Heart right ventricle (tissue), 16 donors: Measurements from ENCODE around the gene SLC2A5. TPM values are rescaled to one million over a fixed set of nuclear protein-coding genes. Genes with fewer than 3 reads are reported as not detected.
A peak's percentile ranks its signal among the peaks of the same experiment; 100 is the strongest.

ENCODE experiments used
- ATAC-seq, 8 donors: fragments of 200-7000 bp; cut with Tn5 transposase; one replicate each; pipeline ENCODE4 v1.9.1; 2020; ENCODE audit warnings: mild to moderate bottlenecking in 8 of 8, moderate library complexity in 8 of 8, moderate number of reproducible peaks in 1 of 8
- DNase-seq, 2 donors: peaks; one replicate each; pipeline ENCODE4 v3.0.0-alpha.2; 2020
- H3K27ac ChIP-seq, 10 donors: fragments of 200-600 bp; sonication (generic) in 2 of 10; one replicate each; pipeline versions ENCODE4 v1.5.0 to v1.8.0; 2020 to 2022; ENCODE audit warnings: mild to moderate bottlenecking in 3 of 10
- H3K27me3 ChIP-seq, 7 donors: fragments of 200-600 bp; one replicate each; pipeline ENCODE4 v1.8.0; 2021 to 2022; ENCODE audit warnings: mild to moderate bottlenecking in 2 of 7
- H3K36me3 ChIP-seq, 9 donors: fragments of 200-600 bp; sonication (generic) in 1 of 9; one replicate each; pipeline versions ENCODE4 v1.5.0 to v1.8.0; 2020 to 2022; ENCODE audit warnings: mild to moderate bottlenecking in 2 of 9
- H3K4me1 ChIP-seq, 9 donors: fragments of 200-600 bp; sonication (generic) in 1 of 9; one replicate each; pipeline versions ENCODE4 v1.5.0 to v1.8.0; 2020 to 2022; ENCODE audit warnings: mild to moderate bottlenecking in 4 of 9
- H3K4me3 ChIP-seq, 10 donors: fragments of 200-600 bp; sonication (generic) in 2 of 10; one replicate each; pipeline versions ENCODE4 v1.5.0 to v1.8.0; 2020 to 2022; ENCODE audit warnings: mild to moderate bottlenecking in 7 of 10, moderate library complexity in 2 of 10
- H3K9me3 ChIP-seq, 11 donors: fragments of 200-600 bp in 10 of 11; sonication (generic) in 2 of 11; one replicate each; pipeline versions ENCODE4 v1.5.0 to v1.8.0; 2013 to 2022; ENCODE audit warnings: mild to moderate bottlenecking in 2 of 11, control low read depth in 1 of 11, moderate library complexity in 1 of 11
- CTCF ChIP-seq, 9 donors: fragments of 200-600 bp; sonication (generic) in 2 of 9; IDR thresholded peaks; one replicate each; pipeline versions ENCODE4 v1.5.0 to v1.8.0; 2021 to 2022; ENCODE audit warnings: antibody characterized with exemption in 9 of 9, mild to moderate bottlenecking in 5 of 9, moderate library complexity in 1 of 9
- WGBS, 2 donors: extraction: QIAGEN DNeasy Blood & Tissue Kit; methylation state at CpG; one replicate each; pipeline ENCODE4 v1.1.7; 2013; ENCODE audit warnings: inconsistent platforms in 1 of 2; 5-methylcytosine and 5-hydroxymethylcytosine counted together
- intact Hi-C, 10 donors: fragments of 100-400 bp; cut with DNase I; formaldehyde crosslinking; loops; one replicate each; pipeline versions ENCODE4 v1.11.1 to v1.14.2; 2022
- polyA plus RNA-seq, 2 donors: library from polyadenylated mRNA; stranded (reverse); fragments of 200-250 nt; gene quantifications; one replicate each; pipeline ENCODE4 v1.2.3, GENCODE V29; 2013
- total RNA-seq, 10 donors: library from RNA; stranded (reverse); fragmentation: NEBNext Ultra II Directional in 3 of 10; extraction: Animal tissue kit (Norgen Biotek cat#: 25700) in 3 of 10; gene quantifications; one replicate each; pipeline versions ENCODE4 v1.2.1 to v1.2.4, GENCODE V29; 2021 to 2023
- donor health status: Arrhythmogenic right ventricular cardiomyopathy.
- donor health status: ischemic (EF 13 %, LVEDD 7.1; RV severe dilation, severe dysfunction).
- donor health status: healthy with polysubstance abuse.
- donor health status: DM: no; HTN: yes; CAD: no.
- donor health status: DM: no; HTN: no; CAD: no.
- donor health status: ischemic (EF 25% LVEDD 6.9; RV normal size, moderate dysfunction).
- donor health status: ischemic (EF 25% LVEDD 5.7; RV mildly dilated, moderate dysfunction).
- donor health status: healthy.
- donor health status: DM: yes; HTN: yes; CAD: no.
- donor health status: Ischemic cardiomyopathy.
- donor health status: ischemic (EF 35%, LVEDD 5.7; RV mildly dilated, moderate dysfunction).
- donor health status: nonischemic (EF 11% LVEDD 7.7; RV severe dilation, severe dysfunction).
- donor health status: DM: yes; HTN: yes; CAD: no.
- donor health status: PGD.
- donor health status: ischemic (EF 29% LVEDD 5.4; RV normal size, mild dysfunction).
- donor health status: nonischemic (EF 23%, LVEDD 6.1; RV moderate dilation, normal function).

Gene SLC2A5
- total and polyA plus RNA-seq, 12 donors, result 0.39 to 15.6 (median 3.8) TPM

DNA sequence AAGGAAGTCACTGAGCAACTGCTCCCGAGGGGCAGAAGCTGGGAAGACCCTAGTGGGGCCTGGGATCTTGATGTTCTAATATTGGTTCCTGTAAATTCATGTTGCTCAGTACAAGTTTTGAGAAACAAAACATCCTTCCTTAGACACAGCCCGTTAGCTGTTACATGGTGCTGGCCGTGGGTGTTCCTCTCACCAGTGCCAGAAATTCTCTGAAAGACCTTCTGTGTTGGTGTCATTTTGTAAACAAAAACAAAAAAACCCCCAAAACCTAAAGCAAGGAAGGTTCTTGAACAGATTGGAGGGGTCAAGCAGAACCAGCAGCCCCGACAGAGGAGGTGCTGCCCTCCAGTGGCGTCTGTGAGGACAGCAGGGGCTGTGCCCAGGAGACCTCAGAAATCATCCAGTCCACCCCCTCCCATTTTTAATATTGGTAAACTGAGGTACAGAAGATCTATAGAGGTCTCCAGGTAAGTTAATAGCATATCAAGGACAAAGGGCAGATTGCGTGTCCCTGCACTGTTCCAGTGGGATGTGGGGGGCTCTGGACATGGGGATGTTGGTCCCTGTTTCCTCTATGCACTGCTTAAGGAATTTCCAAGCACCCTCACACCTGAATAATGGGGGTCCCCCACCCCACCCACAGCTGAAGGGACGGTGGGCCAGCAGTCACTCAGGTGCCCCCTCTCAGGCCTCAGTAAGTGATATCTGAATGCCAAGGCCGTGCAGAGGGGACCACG, 81.4 kb downstream of the SLC2A5 start:
- H3K4me3 ChIP-seq, result no peak overlapping the region
- intact Hi-C loops, result loop anchor here (1.0 to 5.0 kb wide), 5 partner anchors 66 to 131 kb away; no protein-coding TSS in a partner anchor
- ATAC-seq (peak in 7 of 8 donors; percentile 61 to 79 (median 70)), DNase-seq (peak; percentile 31 to 66)
- H3K4me1 ChIP-seq, result peaks cover 0 to 25% (median 8%) of the 10 kb centered on the region in 9 donors
- 24 to 33% methylated on average over 9 of the region's 9 CpGs for WGBS, 2 donors
- no peaks in the 10 kb centered on the region for H3K9me3 ChIP-seq
- no peaks in the 10 kb centered on the region for H3K27me3 ChIP-seq
- peak overlapping the region in 1 of 10 donors; percentile 74 for H3K27ac ChIP-seq
- H3K36me3 ChIP-seq, result no peaks in the 10 kb centered on the region
- peak; percentile 78 to 96 (median 92) for TF ChIP-seq CTCF (IDR thresholded peaks at IDR 0.05)

GRCh38 chr1:8986814-8987190, 82.6 kb downstream of the SLC2A5 start:
- no peak for TF ChIP-seq CTCF (IDR thresholded peaks at IDR 0.05)
- H3K27ac ChIP-seq, result peak overlapping the region in 5 of 10 donors; percentile 53 to 74 (median 64)
- no peaks in the 10 kb centered on the region for H3K27me3 ChIP-seq
- no peaks in the 10 kb centered on the region for H3K36me3 ChIP-seq
- DNase-seq (no peak), ATAC-seq (no peak)
- WGBS, 2 donors, result 90 to 94% methylated on average over 10 of the region's 10 CpGs
- no peak overlapping the region for H3K4me3 ChIP-seq
- no peaks in the 10 kb centered on the region for H3K9me3 ChIP-seq
- peaks cover 0 to 25% (median 8%) of the 10 kb centered on the region in 9 donors for H3K4me1 ChIP-seq
- intact Hi-C loops, result loop anchor here in 5 of 10 donors (1.0 to 5.0 kb wide), 5 partner anchors 65 to 130 kb away; no protein-coding TSS in a partner anchor

- intact Hi-C loops, result loop anchor here in 5 of 10 donors (2.0 to 5.0 kb wide), 4 partner anchors 64 to 129 kb away; no protein-coding TSS in a partner anchor
- no peaks in the 10 kb centered on the region for H3K27me3 ChIP-seq
These were observed 83.3 kb downstream of the SLC2A5 start for GRCh38 chr1:8985915-8986813.

More at GRCh38 chr1:8985915-8986813, 83.3 kb downstream of the SLC2A5 start:
- DNase-seq (peak; percentile 80 to 83), ATAC-seq (peak; percentile 65 to 95 (median 90))
- no peaks in the 10 kb centered on the region for H3K36me3 ChIP-seq
- H3K9me3 ChIP-seq, result no peaks in the 10 kb centered on the region
- H3K4me1 ChIP-seq, result peaks cover 0 to 25% (median 8%) of the 10 kb centered on the region in 9 donors
- H3K4me3 ChIP-seq, result no peak overlapping the region
- WGBS, 2 donors, result 52 to 56% methylated on average over 14 of the region's 14 CpGs
- TF ChIP-seq CTCF (IDR thresholded peaks at IDR 0.05), result no peak
- peak overlapping the region in 9 of 10 donors; percentile 31 to 69 (median 52) for H3K27ac ChIP-seq

Other genes with a start within 250 kb of the SLC2A5 start
- gene ENO1, start 190.9 kb downstream of the SLC2A5 start, total RNA-seq, result 100 to 1,000 TPM; 104 to 472 (median 141) TPM
- 100 to 1,000 TPM in 1 of 2 donors, 10 to 100 TPM in 1; 73.3 to 581 TPM for gene ENO1, start 190.9 kb downstream of the SLC2A5 start, polyA plus RNA-seq
- gene CA6, start 123.8 kb downstream of the SLC2A5 start, total RNA-seq, result under 1 TPM in 1 of 10 donors, not detected in 9; 0.20 TPM
- not detected for gene CA6, start 123.8 kb downstream of the SLC2A5 start, polyA plus RNA-seq
- under 1 TPM in 1 of 10 donors, not detected in 9; 0.16 TPM for gene SLC2A7, start 43.2 kb downstream of the SLC2A5 start, total RNA-seq
- not detected for gene SLC2A7, start 43.2 kb downstream of the SLC2A5 start, polyA plus RNA-seq
- gene GPR157, start 59.5 kb upstream of the SLC2A5 start, total RNA-seq, result 10 to 100 TPM; 24.4 to 69.1 (median 40.9) TPM
- 1 to 10 TPM; 5.1 to 9.3 TPM for gene GPR157, start 59.5 kb upstream of the SLC2A5 start, polyA plus RNA-seq
- 10 to 100 TPM; 22.3 to 45.0 (median 29.3) TPM for gene H6PD, start 165.1 kb upstream of the SLC2A5 start, total RNA-seq
- 10 to 100 TPM in 1 of 2 donors, 1 to 10 TPM in 1; 5.7 to 17.1 TPM for gene H6PD, start 165.1 kb upstream of the SLC2A5 start, polyA plus RNA-seq
- 10 to 100 TPM in 3 of 10 donors, 1 to 10 TPM in 7; 5.5 to 16.5 (median 9.4) TPM for gene SPSB1, start 223.3 kb upstream of the SLC2A5 start, total RNA-seq
- 1 to 10 TPM; 6.7 to 7.5 TPM for gene SPSB1, start 223.3 kb upstream of the SLC2A5 start, polyA plus RNA-seq